Uterus (tissue), 4 donors: ENCODE data around the gene DLG5. TPM values are rescaled to one million over a fixed set of nuclear protein-coding genes. Genes with fewer than 3 reads are reported as not detected.
A peak's percentile ranks its signal among the peaks of the same experiment; 100 is the strongest.
"Not testable (repeated sequence)": the region's sequence is repeated elsewhere in the genome, so short reads cannot be mapped to it uniquely, and the experiment has no call there.

Experiments used
- DNase-seq, 2 donors: peaks; one replicate each; pipeline ENCODE4 v3.0.0-alpha.2; 2019 to 2020
- H3K27ac ChIP-seq, 2 donors: fragments of 200-600 bp; sonication (generic); 1 replicate in 1 of 2; 2 replicates in 1 of 2; pipeline ENCODE4 v1.5.1; 2016 to 2018
- H3K27me3 ChIP-seq, 2 donors: fragments of 200-600 bp; sonication (generic); one replicate each; pipeline ENCODE4 v1.5.1; 2018 to 2019; ENCODE audit warnings: control low read depth in 1 of 2
- H3K36me3 ChIP-seq, 2 donors: fragments of 200-600 bp; sonication (generic); one replicate each; pipeline ENCODE4 v1.5.1; 2019; ENCODE audit warnings: control low read depth in 1 of 2
- H3K4me1 ChIP-seq, 2 donors: fragments of 200-600 bp; sonication (generic); one replicate each; pipeline ENCODE4 v1.5.1; 2018 to 2019; ENCODE audit warnings: control low read depth in 1 of 2
- H3K4me3 ChIP-seq, 2 donors: fragments of 200-600 bp; sonication (generic); 1 replicate in 1 of 2; 2 replicates in 1 of 2; pipeline ENCODE4 v1.5.1; 2018 to 2019; ENCODE audit warnings: mild to moderate bottlenecking in 1 of 2
- H3K9me3 ChIP-seq, 2 donors: fragments of 200-600 bp; sonication (generic); one replicate each; pipeline ENCODE4 v1.5.1; 2019; ENCODE audit warnings: control low read depth in 1 of 2
- POLR2A ChIP-seq, 2 donors: fragments of 450-650 bp; IDR thresholded peaks; one replicate each; pipeline ENCODE4 v1.6.1; 2016; ENCODE audit warnings: antibody characterized with exemption in 2 of 2, mild to moderate bottlenecking in 1 of 2, moderate library complexity in 1 of 2
- intact Hi-C: fragments of 100-400 bp; cut with DNase I; formaldehyde crosslinking; loops from one replicate; pipeline ENCODE4 v1.15.1; 2023; ENCODE audit warnings: low total_unique reads
- total RNA-seq, 4 donors: library from RNA; depleted of rRNA in 3 of 4; stranded (reverse); fragments of >200 nt in 3 of 4; gene quantifications; one replicate each; pipeline versions ENCODE4 v1.1.0 to v1.2.4, GENCODE V29; 2014 to 2023
- TF ChIP-seq, protein P1 (sequence below), 4 experiments: fragments of 200-600 bp in 2 of 4; fragments of 450-650 bp in 2 of 4; sonication (generic) in 2 of 4; IDR thresholded peaks; one replicate each; pipeline ENCODE4 v1.5.1; 2016 to 2019; ENCODE audit warnings: antibody characterized with exemption in 4 of 4, mild to moderate bottlenecking in 2 of 4, moderate library complexity in 1 of 4
- donor health status: DM: yes; HTN: yes; CAD: no.

DLG5 gene
- total RNA-seq, 4 donors from 2014 or later, result 27.1 to 72.6 (median 46.5) TPM

DNA sequence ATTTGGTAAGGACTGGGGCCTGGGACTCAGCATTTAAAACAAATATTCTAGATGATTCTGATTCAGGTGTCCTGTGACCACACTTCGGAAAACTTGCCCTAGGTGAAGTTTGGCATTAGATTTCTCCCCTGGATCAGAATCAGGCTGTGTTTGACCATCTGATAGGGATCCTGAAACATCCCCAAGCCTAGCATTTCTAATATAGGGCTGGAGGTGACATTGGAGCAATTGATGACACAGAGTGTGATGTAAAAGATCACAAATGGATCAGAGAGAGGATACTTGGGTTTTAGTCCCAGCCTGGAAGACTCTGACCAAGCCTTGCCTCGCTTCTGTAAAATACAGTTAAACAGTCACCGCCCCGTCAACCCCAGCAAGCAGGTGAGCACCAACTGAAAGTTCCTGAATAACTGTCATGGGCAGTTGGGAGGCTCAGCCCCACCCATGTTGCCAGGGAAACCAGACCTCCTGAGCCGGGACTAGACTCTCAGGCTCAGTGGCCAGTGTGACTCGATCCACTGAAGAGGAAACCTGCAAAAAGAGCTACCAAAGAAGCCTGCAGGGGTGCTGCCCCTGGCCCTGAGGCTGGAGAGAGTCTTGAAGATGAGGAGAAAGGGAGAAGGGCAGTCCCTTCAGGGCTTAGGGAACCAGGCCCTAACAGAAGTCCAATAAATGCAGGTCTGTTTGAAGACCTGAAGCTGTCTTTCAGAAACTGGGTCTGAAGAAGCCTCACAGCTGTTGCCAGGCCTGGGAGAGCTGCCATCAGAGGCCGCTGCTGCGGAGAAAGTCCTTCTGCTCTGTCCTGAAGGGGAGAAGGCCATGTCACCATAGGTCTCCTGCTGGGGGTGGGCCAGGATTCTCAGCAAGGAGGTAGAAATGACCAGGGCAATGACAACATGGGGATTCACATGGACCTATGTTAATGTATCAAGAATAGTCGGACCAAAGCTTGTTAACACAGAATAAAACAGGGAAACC lies 162.8 kb downstream of the DLG5 start:
- Histone ChIP-seq H3K4me1 (no peaks in the 10 kb centered on the region), H3K9me3 (no peaks in the 10 kb centered on the region), H3K4me3 (no peak overlapping the region), H3K27ac (no peak overlapping the region), H3K27me3 (no peaks in the 10 kb centered on the region), H3K36me3 (no peaks in the 10 kb centered on the region)
- intact Hi-C loops, result no loop called here
- DNase-seq, result no peak
- TF ChIP-seq, protein P1, sequence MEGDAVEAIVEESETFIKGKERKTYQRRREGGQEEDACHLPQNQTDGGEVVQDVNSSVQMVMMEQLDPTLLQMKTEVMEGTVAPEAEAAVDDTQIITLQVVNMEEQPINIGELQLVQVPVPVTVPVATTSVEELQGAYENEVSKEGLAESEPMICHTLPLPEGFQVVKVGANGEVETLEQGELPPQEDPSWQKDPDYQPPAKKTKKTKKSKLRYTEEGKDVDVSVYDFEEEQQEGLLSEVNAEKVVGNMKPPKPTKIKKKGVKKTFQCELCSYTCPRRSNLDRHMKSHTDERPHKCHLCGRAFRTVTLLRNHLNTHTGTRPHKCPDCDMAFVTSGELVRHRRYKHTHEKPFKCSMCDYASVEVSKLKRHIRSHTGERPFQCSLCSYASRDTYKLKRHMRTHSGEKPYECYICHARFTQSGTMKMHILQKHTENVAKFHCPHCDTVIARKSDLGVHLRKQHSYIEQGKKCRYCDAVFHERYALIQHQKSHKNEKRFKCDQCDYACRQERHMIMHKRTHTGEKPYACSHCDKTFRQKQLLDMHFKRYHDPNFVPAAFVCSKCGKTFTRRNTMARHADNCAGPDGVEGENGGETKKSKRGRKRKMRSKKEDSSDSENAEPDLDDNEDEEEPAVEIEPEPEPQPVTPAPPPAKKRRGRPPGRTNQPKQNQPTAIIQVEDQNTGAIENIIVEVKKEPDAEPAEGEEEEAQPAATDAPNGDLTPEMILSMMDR (IDR thresholded peaks at IDR 0.05), result no peak
- TF ChIP-seq POLR2A (IDR thresholded peaks at IDR 0.05), result no peak

DNA sequence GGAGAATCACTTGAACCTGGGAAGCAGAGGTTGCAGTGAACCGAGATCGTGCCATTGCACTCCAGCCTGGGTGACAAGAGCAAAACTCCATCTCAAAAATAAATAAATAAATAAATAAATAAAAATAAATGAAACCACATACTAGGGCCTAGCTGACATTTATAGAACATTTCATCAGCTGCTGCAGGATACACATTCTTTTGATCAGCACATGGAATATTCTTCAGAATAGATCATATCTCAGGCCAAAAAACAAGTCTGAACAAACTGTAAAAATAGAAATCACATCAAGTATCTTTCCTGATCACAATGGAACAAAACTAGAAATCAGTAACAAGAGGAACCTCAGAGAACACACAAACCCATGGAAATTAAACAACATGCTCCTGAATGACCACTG lies 168.1 kb downstream of the DLG5 start:
- H3K27ac ChIP-seq, H3K36me3 ChIP-seq, DNase-seq, H3K4me3 ChIP-seq, H3K4me1 ChIP-seq, intact Hi-C loops, H3K9me3 ChIP-seq, H3K27me3 ChIP-seq: not testable (repeated sequence)

DNA sequence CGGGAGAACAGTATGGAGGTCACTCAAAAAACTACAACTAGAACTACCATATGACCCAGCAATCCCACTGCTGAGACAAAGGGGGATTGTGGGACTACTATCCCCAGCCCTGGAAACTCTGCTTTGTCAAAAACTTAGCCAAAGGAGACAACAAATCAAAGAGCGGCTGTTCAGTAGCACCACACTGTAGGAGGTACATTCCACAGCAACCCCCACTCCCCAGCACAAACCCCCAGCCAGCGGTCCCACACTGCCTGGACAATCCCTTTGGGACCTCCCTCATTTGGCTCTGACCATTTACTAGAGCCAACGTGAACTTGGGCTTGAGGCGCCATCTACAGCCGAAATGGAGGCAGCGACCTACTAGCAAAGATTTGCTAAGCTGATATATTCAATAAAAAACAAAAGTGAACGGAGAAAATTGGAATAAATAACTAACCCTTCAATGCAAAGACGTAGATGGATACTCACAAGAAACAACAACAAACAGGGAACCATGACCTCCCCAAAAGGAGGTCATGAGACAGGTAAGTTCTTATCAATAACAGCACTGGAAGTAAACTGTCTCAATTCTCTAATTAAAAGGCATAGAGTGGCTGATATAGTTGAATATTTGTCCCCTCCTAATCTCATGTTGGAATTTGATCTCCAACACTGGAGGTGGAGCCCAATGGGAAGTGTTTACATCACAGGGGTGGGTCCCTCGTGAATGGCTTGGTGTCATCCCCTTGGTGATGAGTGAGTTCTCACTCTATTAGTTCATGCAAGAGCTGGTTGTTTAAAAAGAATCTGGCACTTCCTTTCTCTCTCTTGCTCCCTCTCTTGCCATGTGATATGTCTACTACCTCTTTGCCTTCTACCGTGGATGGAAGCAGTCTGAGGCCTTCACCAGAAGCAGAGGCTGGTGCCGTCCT lies 170.0 kb downstream of the DLG5 start:
- H3K9me3 ChIP-seq, result no peaks in the 10 kb centered on the region
- H3K36me3 ChIP-seq, result no peaks in the 10 kb centered on the region
- no peaks in the 10 kb centered on the region for H3K4me1 ChIP-seq
- H3K27me3 ChIP-seq, result no peaks in the 10 kb centered on the region
- H3K4me3 ChIP-seq, result no peak overlapping the region
- DNase-seq, result no peak
- intact Hi-C loops, result no loop called here
- no peak overlapping the region for H3K27ac ChIP-seq
- no peak for TF ChIP-seq POLR2A (IDR thresholded peaks at IDR 0.05)
- TF ChIP-seq, protein P1 (IDR thresholded peaks at IDR 0.05), result peak in 3 of 4 experiments; percentile 21 to 36 (median 25)

DNA sequence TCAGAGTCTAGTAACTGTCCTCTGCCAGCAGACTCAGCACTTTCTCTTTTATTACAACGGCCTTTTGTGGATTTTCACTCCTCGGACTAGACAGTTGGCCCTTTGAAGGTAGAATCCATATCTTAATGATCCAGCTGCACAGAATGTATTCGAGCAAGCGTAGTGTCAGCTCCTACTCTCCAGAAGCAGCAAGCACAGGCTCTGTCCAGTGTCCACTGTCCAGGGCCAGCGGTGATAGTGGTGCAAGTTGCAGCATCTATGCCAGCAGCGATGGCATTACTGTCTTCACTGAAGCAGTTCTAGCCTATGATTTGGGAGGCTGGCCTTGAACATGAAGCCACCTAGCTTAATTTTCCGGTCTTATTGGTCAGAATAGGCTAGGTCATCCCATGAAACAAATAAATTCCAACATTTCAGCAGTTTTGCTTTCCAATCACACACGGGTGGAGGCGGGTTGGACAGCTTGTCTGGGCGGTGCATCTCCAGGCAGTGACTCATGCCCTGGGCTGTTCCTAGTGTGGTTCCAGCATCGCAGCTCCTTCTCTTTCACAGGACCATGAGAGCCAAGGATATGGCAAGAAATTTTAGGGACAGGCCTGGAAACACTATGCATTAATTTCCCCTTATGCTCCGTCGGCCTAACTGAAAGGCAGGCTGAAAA lies 180.4 kb downstream of the DLG5 start:
- no peak for TF ChIP-seq POLR2A (IDR thresholded peaks at IDR 0.05)
- TF ChIP-seq, protein P1 (IDR thresholded peaks at IDR 0.05), result no peak
- no peak overlapping the region for H3K4me3 ChIP-seq
- no peaks in the 10 kb centered on the region for H3K9me3 ChIP-seq
- no peaks in the 10 kb centered on the region for H3K27me3 ChIP-seq
- H3K27ac ChIP-seq, result no peak overlapping the region
- no peak for DNase-seq
- no peaks in the 10 kb centered on the region for H3K4me1 ChIP-seq
- intact Hi-C loops, result no loop called here
- H3K36me3 ChIP-seq, result no peaks in the 10 kb centered on the region

DNA sequence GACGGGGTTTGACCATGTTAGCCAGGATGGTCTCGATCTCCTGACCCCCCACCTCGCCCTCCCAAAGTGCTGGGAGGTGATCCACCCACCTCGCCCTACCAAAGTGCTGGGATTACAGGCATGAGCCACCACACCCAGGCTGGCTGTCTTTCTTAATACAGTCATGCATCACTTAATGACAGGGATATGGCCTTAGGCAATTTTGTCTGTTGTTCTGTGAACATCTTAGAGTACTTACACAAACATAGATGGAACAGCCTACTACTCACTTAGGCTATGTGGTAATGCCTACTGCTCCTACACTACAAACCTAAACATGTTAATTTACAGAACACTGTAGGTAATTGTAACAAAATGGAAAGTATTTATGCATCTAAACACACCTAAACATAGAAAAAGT lies 182.3 kb downstream of the DLG5 start:
- intact Hi-C loops, result no loop called here
- Histone ChIP-seq H3K9me3 (no peaks in the 10 kb centered on the region), H3K27me3 (no peaks in the 10 kb centered on the region), H3K4me1 (no peaks in the 10 kb centered on the region), H3K27ac (no peak overlapping the region), H3K36me3 (no peaks in the 10 kb centered on the region), H3K4me3 (no peak overlapping the region)
- DNase-seq, result no peak
- TF ChIP-seq POLR2A (IDR thresholded peaks at IDR 0.05), result no peak
- TF ChIP-seq, protein P1 (IDR thresholded peaks at IDR 0.05), result no peak
